ENCODE data around the gene COL28A1. TPM values are rescaled to one million over a fixed set of nuclear protein-coding genes. Genes with fewer than 3 reads are reported as not detected.
"Not testable (repeated sequence)": the region's sequence is repeated elsewhere in the genome, so short reads cannot be mapped to it uniquely, and the experiment has no call there.

The COL28A1 gene
- polyA plus RNA-seq, 1 donor (not counting 4 experiments of a cell fraction or from before 2014, with no cell fraction given): 0.13 TPM

DNA sequence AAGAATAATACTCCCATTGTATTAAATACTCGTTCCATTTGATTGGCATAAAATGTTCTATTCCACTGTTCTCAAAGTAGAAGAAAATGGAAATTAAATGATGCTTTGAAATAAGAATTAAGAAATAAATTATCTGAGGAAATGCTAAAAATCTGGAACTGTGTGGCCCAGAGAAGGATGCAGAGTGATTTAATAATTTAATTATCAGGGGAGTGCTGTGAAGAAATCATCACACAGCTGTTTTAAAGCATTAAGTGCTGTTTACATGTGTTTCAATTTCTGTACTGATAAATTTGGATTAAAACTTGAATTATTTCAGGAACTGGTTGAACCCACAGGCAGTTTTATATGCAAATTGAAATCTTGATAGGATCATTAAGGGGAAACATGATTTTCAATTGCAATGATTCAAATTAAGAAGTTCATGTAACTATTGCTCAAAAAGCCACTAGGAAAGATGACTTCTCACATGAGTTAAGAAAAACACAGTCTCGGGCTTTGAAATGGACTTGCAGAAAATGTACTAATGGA, 56.3 kb downstream of the COL28A1 start:
- H3K27ac ChIP-seq (ENCODE audit: control insufficient read depth, insufficient read depth, low read length): no peak overlapping the region
- no peaks in the 10 kb centered on the region for H3K9me3 ChIP-seq (ENCODE audit: control insufficient read depth, low read depth, low read length)
- H2AFZ ChIP-seq (ENCODE audit: control insufficient read depth, low read length): no peak overlapping the region
- no peak overlapping the region for H3K4me2 ChIP-seq (ENCODE audit: control insufficient read depth, extremely low read depth, insufficient read depth, low read depth, low read length)
- no peaks in the 10 kb centered on the region for H3K36me3 ChIP-seq (ENCODE audit: control insufficient read depth in 2 of 2, extremely low read depth in 1 of 2, insufficient read depth in 2 of 2, low read length in 2 of 2)
- no peak overlapping the region for H3K9ac ChIP-seq (ENCODE audit: control insufficient read depth, extremely low read depth, insufficient read depth, low read length)
- H3K27me3 ChIP-seq (ENCODE audit: control insufficient read depth, extremely low read depth, insufficient read depth, low read length): no peaks in the 10 kb centered on the region
- H3K9me1 ChIP-seq (ENCODE audit: control insufficient read depth, extremely low read depth, insufficient read depth, low read length): no peaks in the 10 kb centered on the region
- H3K79me2 ChIP-seq (ENCODE audit: control insufficient read depth, insufficient read depth, low read length): no peaks in the 10 kb centered on the region
- TF ChIP-seq EZH2 (IDR thresholded peaks at IDR 0.05; ENCODE audit: low read length) (no peak), CTCF (optimal IDR thresholded peaks at IDR 0.05 in 1 of 3, IDR thresholded peaks at IDR 0.05 in 1 of 3, conservative IDR thresholded peaks at IDR 0.05 in 1 of 3; ENCODE audit: extremely low read depth in 1 of 3, insufficient read depth in 2 of 3, low read length in 3 of 3) (no peak)
- H3K4me1 ChIP-seq (ENCODE audit: control insufficient read depth, extremely low read depth, insufficient read depth, low read length): no peaks in the 10 kb centered on the region
- dilution Hi-C loops (cut with MboI; ENCODE audit: extremely low pct_ligation_motif_present, low sequenced_read_pairs): no loop called here
- FAIRE-seq (no peak), DNase-seq (ENCODE audit: low read depth, low spot score) (no peak)
- H4K20me1 ChIP-seq (ENCODE audit: control insufficient read depth, extremely low read depth, insufficient read depth, low read length): no peaks in the 10 kb centered on the region
- H3K4me3 ChIP-seq (ENCODE audit: control insufficient read depth in 2 of 3, extremely low read depth in 1 of 3, insufficient read depth in 2 of 3, low read depth in 1 of 3, low read length in 3 of 3): no peak overlapping the region

- no peaks in the 10 kb centered on the region for H3K79me2 ChIP-seq (ENCODE audit: control insufficient read depth, insufficient read depth, low read length)
- no peaks in the 10 kb centered on the region for H4K20me1 ChIP-seq (ENCODE audit: control insufficient read depth, extremely low read depth, insufficient read depth, low read length)
- H2AFZ ChIP-seq (ENCODE audit: control insufficient read depth, low read length): no peak overlapping the region
- dilution Hi-C loops (cut with MboI; ENCODE audit: extremely low pct_ligation_motif_present, low sequenced_read_pairs): no loop called here
- H3K4me2 ChIP-seq (ENCODE audit: control insufficient read depth, extremely low read depth, insufficient read depth, low read depth, low read length): no peak overlapping the region
- FAIRE-seq (no peak), DNase-seq (ENCODE audit: low read depth, low spot score) (no peak)
- H3K27me3 ChIP-seq (ENCODE audit: control insufficient read depth, extremely low read depth, insufficient read depth, low read length): no peaks in the 10 kb centered on the region
- no peaks in the 10 kb centered on the region for H3K9me1 ChIP-seq (ENCODE audit: control insufficient read depth, extremely low read depth, insufficient read depth, low read length)
- H3K27ac ChIP-seq (ENCODE audit: control insufficient read depth, insufficient read depth, low read length): no peak overlapping the region
- no peaks in the 10 kb centered on the region for H3K9me3 ChIP-seq (ENCODE audit: control insufficient read depth, low read depth, low read length)
- no peak overlapping the region for H3K9ac ChIP-seq (ENCODE audit: control insufficient read depth, extremely low read depth, insufficient read depth, low read length)
- no peaks in the 10 kb centered on the region for H3K36me3 ChIP-seq (ENCODE audit: control insufficient read depth in 2 of 2, extremely low read depth in 1 of 2, insufficient read depth in 2 of 2, low read length in 2 of 2)
- H3K4me1 ChIP-seq (ENCODE audit: control insufficient read depth, extremely low read depth, insufficient read depth, low read length): no peaks in the 10 kb centered on the region
- TF ChIP-seq CTCF (optimal IDR thresholded peaks at IDR 0.05 in 1 of 3, IDR thresholded peaks at IDR 0.05 in 1 of 3, conservative IDR thresholded peaks at IDR 0.05 in 1 of 3; ENCODE audit: extremely low read depth in 1 of 3, insufficient read depth in 2 of 3, low read length in 3 of 3): no peak
- TF ChIP-seq EZH2 (IDR thresholded peaks at IDR 0.05; ENCODE audit: low read length): no peak
- no peak overlapping the region for H3K4me3 ChIP-seq (ENCODE audit: control insufficient read depth in 2 of 3, extremely low read depth in 1 of 3, insufficient read depth in 2 of 3, low read depth in 1 of 3, low read length in 3 of 3)
Observed at GRCh38 chr7:7478569-7478968, 57.1 kb downstream of the COL28A1 start.

DNA sequence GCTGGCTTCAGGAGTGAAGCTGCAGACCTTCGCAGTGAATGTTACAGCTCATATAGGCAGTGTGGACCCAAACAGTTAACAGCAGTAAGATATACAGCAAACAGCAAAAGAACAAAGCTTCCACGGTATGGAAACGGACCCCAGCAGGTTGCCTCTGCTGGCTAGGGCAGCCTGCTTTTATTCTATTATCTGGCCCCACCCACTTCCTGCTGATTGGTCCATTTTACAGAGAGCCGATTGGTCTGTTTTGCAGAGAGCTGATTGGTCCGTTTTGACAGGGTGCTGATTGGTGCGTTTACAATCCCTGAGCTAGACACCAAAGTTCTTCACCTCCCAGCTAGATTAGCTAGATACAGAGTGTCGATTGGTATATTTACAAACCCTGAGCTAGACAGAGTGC, 58.0 kb downstream of the COL28A1 start:
- H2AFZ ChIP-seq (ENCODE audit: control insufficient read depth, low read length); H3K9me3 ChIP-seq (ENCODE audit: control insufficient read depth, low read depth, low read length); H3K4me2 ChIP-seq (ENCODE audit: control insufficient read depth, extremely low read depth, insufficient read depth, low read depth, low read length); H3K79me2 ChIP-seq (ENCODE audit: control insufficient read depth, insufficient read depth, low read length); H3K4me1 ChIP-seq (ENCODE audit: control insufficient read depth, extremely low read depth, insufficient read depth, low read length); FAIRE-seq; DNase-seq (ENCODE audit: low read depth, low spot score); H3K9ac ChIP-seq (ENCODE audit: control insufficient read depth, extremely low read depth, insufficient read depth, low read length); H3K36me3 ChIP-seq (ENCODE audit: control insufficient read depth in 2 of 2, extremely low read depth in 1 of 2, insufficient read depth in 2 of 2, low read length in 2 of 2); H4K20me1 ChIP-seq (ENCODE audit: control insufficient read depth, extremely low read depth, insufficient read depth, low read length); H3K27ac ChIP-seq (ENCODE audit: control insufficient read depth, insufficient read depth, low read length); H3K9me1 ChIP-seq (ENCODE audit: control insufficient read depth, extremely low read depth, insufficient read depth, low read length); dilution Hi-C loops (cut with MboI; ENCODE audit: extremely low pct_ligation_motif_present, low sequenced_read_pairs); H3K27me3 ChIP-seq (ENCODE audit: control insufficient read depth, extremely low read depth, insufficient read depth, low read length); H3K4me3 ChIP-seq (ENCODE audit: control insufficient read depth in 2 of 3, extremely low read depth in 1 of 3, insufficient read depth in 2 of 3, low read depth in 1 of 3, low read length in 3 of 3): not testable (repeated sequence)
